Measurements from ENCODE around the gene SEC22B.
"Not testable (repeated sequence)": the region's sequence is repeated elsewhere in the genome, so short reads cannot be mapped to it uniquely, and the experiment has no call there.

- not testable (repeated sequence) for TF ChIP-seq NFYB (CRISPR knock-in tag; conservative IDR thresholded peaks at IDR 0.05; ENCODE audit: low read depth); RELA (CRISPR knock-in tag; IDR thresholded peaks at IDR 0.05; ENCODE audit: borderline replicate concordance); HMGA2 (CRISPR knock-in tag; IDR thresholded peaks at IDR 0.05); CTCF (IDR thresholded peaks at IDR 0.05); CREB1 (CRISPR knock-in tag; IDR thresholded peaks at IDR 0.05); USF2 (CRISPR knock-in tag; IDR thresholded peaks at IDR 0.05)
Observed at GRCh38 chr1:120111008-120111407, 65.3 kb downstream of the SEC22B start.
